Measurements from ENCODE around the gene IGSF6. TPM values are rescaled to one million over a fixed set of nuclear protein-coding genes. Genes with fewer than 3 reads are reported as not detected.

Gene IGSF6
- total and polyA plus RNA-seq, 2 of the 8 experiments (the other 6 are each of a cell fraction or from before 2014, with no cell fraction given), result not detected

DNA sequence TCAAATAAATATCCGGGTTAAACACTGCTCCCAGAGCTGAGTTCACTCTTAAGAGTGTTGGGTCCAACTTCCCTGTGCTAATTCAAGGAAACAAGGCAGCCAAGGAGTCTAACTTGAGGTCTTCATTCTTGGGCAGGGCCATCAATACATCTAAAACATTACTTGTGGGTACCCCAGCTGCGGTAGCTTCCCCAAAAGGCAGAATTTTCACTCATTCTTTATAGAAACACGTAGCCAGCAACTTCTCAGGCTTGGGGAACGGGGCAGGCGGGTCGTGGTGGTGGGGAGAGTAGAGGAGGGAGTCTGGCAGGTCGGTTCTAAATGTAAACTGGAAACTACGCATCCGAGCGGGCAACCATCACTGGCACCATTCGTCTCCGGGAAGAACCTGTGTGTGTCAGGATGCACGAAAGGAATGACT is 53.7 kb downstream of the IGSF6 start (continued):
- no peak for TF ChIP-seq CHD7 (IDR thresholded peaks at IDR 0.05; ENCODE audit: insufficient replicate concordance, low read length)
- TF ChIP-seq EGR1 (IDR thresholded peaks at IDR 0.05; ENCODE audit: borderline replicate concordance, low read depth, low read length), result no peak
